HEK293 (cell line): ENCODE data around the gene POU4F1.

Source experiments
- KLF17 ChIP-seq: fragments of 450-650 bp; formaldehyde crosslinking; IDR thresholded peaks from 2 replicates; pipeline ENCODE4 v1.5.1; 2016; ENCODE audit warnings: missing biosample characterization, missing genetic modification characterization
- OVOL3 ChIP-seq: fragments of 450-650 bp; formaldehyde crosslinking; IDR thresholded peaks from 2 replicates; pipeline ENCODE4 v1.5.1; 2016; ENCODE audit warnings: missing biosample characterization, missing genetic modification characterization
- SALL2 ChIP-seq: fragments of 450-650 bp; formaldehyde crosslinking; IDR thresholded peaks from 2 replicates; pipeline ENCODE4 v1.5.0; 2017; ENCODE audit warnings: missing biosample characterization, mild to moderate bottlenecking, missing genetic modification characterization, borderline replicate concordance
- SCRT2 ChIP-seq: fragments of 450-650 bp; formaldehyde crosslinking; IDR thresholded peaks from 2 replicates; pipeline ENCODE4 v1.5.1; 2016; ENCODE audit warnings: missing biosample characterization, missing genetic modification characterization
- ZFP69B ChIP-seq: fragments of 450-650 bp; formaldehyde crosslinking; IDR thresholded peaks from 2 replicates; pipeline ENCODE4 v1.5.1; 2016; ENCODE audit warnings: missing biosample characterization, missing genetic modification characterization
- ZNF37A ChIP-seq: fragments of 450-650 bp; IDR thresholded peaks from 2 replicates; pipeline ENCODE4 v1.5.1; 2018; ENCODE audit warnings: missing biosample characterization, missing genetic modification characterization
- ZNF394 ChIP-seq: fragments of 450-650 bp; formaldehyde crosslinking; IDR thresholded peaks from 2 replicates; pipeline ENCODE4 v1.5.1; 2016; ENCODE audit warnings: missing biosample characterization, missing genetic modification characterization, mild to moderate bottlenecking, moderate library complexity, borderline replicate concordance
- ZNF404 ChIP-seq: fragments of 450-650 bp; formaldehyde crosslinking; IDR thresholded peaks from 2 replicates; pipeline ENCODE4 v1.5.1; 2017; ENCODE audit warnings: missing biosample characterization, missing genetic modification characterization
- ZNF433 ChIP-seq: fragments of 450-650 bp; formaldehyde crosslinking; IDR thresholded peaks from 2 replicates; pipeline ENCODE4 v1.5.1; 2016; ENCODE audit warnings: missing biosample characterization, missing genetic modification characterization, low read depth
- ZNF473 ChIP-seq: fragments of 450-650 bp; formaldehyde crosslinking; IDR thresholded peaks from 2 replicates; pipeline ENCODE4 v1.5.1; 2017; ENCODE audit warnings: missing biosample characterization, missing genetic modification characterization
- ZNF513 ChIP-seq: fragments of 450-650 bp; IDR thresholded peaks from 2 replicates; pipeline ENCODE4 v1.5.1; 2018; ENCODE audit warnings: missing biosample characterization, missing genetic modification characterization
- ZNF555 ChIP-seq: fragments of 450-650 bp; formaldehyde crosslinking; conservative IDR thresholded peaks from 2 replicates; pipeline ENCODE4 v1.5.1; 2017; ENCODE audit warnings: missing biosample characterization, mild to moderate bottlenecking, missing genetic modification characterization, inconsistent platforms
- ZNF610 ChIP-seq: fragments of 450-650 bp; formaldehyde crosslinking; IDR thresholded peaks from 2 replicates; pipeline ENCODE4 v1.5.1; 2016; ENCODE audit warnings: missing biosample characterization, missing genetic modification characterization, borderline replicate concordance
- ZNF670 ChIP-seq: fragments of 450-650 bp; formaldehyde crosslinking; IDR thresholded peaks from 2 replicates; pipeline ENCODE4 v1.5.1; 2016; ENCODE audit warnings: missing biosample characterization, missing genetic modification characterization, low read depth
- ZNF792 ChIP-seq: fragments of 450-650 bp; formaldehyde crosslinking; IDR thresholded peaks from 2 replicates; pipeline ENCODE4 v1.5.1; 2016; ENCODE audit warnings: missing biosample characterization, missing genetic modification characterization
- ZSCAN4 ChIP-seq: fragments of 450-650 bp; formaldehyde crosslinking; IDR thresholded peaks from 2 replicates; pipeline ENCODE4 v1.5.1; 2017; ENCODE audit warnings: missing biosample characterization, missing genetic modification characterization
- ZSCAN5A ChIP-seq: fragments of 450-650 bp; formaldehyde crosslinking; IDR thresholded peaks from 2 replicates; pipeline ENCODE4 v1.5.1; 2016; ENCODE audit warnings: missing biosample characterization, missing genetic modification characterization
- TF ChIP-seq, protein P1 (sequence below): fragments of 450-650 bp; formaldehyde crosslinking; IDR thresholded peaks from 2 replicates; pipeline ENCODE4 v1.5.1; 2016; ENCODE audit warnings: missing biosample characterization, missing genetic modification characterization
- TF ChIP-seq, protein P2 (sequence below): fragments of 450-650 bp; formaldehyde crosslinking; IDR thresholded peaks from 2 replicates; pipeline ENCODE4 v1.5.1; 2017; ENCODE audit warnings: missing biosample characterization, missing genetic modification characterization

POU4F1 gene

DNA sequence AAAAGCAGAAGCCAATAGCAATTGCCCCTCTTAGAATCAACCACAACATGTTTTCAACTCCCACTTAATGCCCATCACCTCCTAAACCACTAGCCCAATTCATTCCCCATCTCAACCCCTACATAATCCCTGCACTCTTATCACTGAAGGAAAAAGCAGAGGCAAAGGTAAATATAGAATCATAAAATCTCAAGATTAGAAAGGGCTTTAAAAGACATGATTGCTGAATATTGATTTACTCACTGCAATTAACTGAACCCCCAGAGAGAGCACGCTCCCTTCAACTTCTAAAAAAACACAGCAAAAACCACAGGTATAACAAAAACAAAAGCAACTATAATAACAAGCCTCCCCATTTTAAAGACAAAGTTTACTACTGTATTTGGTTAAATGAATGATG lies 15.1 kb upstream of the POU4F1 start (continued):
- TF ChIP-seq OVOL3 (tag by site-specific recombination) (peak; percentile 46; the same call in 1 of the 2 replicates), ZNF513 (tag by site-specific recombination) (no peak), ZNF404 (tag by site-specific recombination) (no peak), ZSCAN4 (tag by site-specific recombination) (no peak), ZNF670 (no peak), ZNF433 (tag by site-specific recombination) (no peak), ZNF394 (tag by site-specific recombination) (no peak), ZNF473 (tag by site-specific recombination) (no peak), ZNF792 (no peak), SCRT2 (no peak), ZSCAN5A (tag by site-specific recombination) (no peak), SALL2 (tag by site-specific recombination) (no peak), KLF17 (tag by site-specific recombination) (no peak), ZNF555 (tag by site-specific recombination) (no peak), ZNF37A (tag by site-specific recombination) (no peak), ZFP69B (tag by site-specific recombination) (no peak), ZNF610 (tag by site-specific recombination) (0 out of 2 replicates have a peak, but pooled peaks have one; percentile 22)
- TF ChIP-seq, protein P1, sequence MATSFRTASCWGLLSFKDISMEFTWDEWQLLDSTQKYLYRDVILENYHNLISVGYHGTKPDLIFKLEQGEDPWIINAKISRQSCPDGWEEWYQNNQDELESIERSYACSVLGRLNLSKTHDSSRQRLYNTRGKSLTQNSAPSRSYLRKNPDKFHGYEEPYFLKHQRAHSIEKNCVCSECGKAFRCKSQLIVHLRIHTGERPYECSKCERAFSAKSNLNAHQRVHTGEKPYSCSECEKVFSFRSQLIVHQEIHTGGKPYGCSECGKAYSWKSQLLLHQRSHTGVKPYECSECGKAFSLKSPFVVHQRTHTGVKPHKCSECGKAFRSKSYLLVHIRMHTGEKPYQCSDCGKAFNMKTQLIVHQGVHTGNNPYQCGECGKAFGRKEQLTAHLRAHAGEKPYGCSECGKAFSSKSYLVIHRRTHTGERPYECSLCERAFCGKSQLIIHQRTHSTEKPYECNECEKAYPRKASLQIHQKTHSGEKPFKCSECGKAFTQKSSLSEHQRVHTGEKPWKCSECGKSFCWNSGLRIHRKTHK (tag by site-specific recombination), result no peak
- TF ChIP-seq, protein P2, sequence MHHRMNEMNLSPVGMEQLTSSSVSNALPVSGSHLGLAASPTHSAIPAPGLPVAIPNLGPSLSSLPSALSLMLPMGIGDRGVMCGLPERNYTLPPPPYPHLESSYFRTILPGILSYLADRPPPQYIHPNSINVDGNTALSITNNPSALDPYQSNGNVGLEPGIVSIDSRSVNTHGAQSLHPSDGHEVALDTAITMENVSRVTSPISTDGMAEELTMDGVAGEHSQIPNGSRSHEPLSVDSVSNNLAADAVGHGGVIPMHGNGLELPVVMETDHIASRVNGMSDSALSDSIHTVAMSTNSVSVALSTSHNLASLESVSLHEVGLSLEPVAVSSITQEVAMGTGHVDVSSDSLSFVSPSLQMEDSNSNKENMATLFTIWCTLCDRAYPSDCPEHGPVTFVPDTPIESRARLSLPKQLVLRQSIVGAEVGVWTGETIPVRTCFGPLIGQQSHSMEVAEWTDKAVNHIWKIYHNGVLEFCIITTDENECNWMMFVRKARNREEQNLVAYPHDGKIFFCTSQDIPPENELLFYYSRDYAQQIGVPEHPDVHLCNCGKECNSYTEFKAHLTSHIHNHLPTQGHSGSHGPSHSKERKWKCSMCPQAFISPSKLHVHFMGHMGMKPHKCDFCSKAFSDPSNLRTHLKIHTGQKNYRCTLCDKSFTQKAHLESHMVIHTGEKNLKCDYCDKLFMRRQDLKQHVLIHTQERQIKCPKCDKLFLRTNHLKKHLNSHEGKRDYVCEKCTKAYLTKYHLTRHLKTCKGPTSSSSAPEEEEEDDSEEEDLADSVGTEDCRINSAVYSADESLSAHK, result peak; percentile 80
